ENCODE data around the gene MUC12.
"Not testable (repeated sequence)": the region's sequence is repeated elsewhere in the genome, so short reads cannot be mapped to it uniquely, and the experiment has no call there.

MUC12 gene

DNA sequence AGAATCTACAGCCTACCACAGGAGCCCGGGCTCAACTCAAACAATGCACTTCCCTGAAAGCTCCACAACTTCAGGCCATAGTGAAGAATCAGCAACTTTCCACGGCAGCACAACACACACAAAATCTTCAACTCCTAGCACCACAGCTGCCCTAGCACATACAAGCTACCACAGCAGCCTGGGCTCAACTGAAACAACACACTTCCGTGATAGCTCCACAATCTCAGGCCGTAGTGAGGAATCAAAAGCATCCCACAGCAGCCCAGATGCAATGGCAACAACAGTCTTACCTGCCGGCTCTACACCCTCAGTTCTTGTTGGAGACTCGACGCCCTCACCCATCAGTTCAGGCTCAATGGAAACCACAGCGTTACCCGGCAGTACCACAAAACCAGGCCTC is 22.3 kb downstream of the MUC12 start:
- no peak for DNase-seq

DNA sequence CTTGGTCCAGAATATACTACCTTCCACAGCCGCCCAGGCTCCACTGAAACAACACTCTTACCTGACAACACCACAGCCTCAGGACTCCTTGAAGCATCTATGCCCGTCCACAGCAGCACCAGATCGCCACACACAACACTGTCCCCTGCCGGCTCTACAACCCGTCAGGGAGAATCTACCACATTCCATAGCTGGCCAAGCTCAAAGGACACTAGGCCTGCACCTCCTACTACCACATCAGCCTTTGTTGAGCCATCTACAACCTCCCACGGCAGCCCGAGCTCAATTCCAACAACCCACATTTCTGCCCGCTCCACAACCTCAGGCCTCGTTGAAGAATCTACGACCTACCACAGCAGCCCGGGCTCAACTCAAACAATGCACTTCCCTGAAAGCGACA is 22.9 kb downstream of the MUC12 start:
- DNase-seq = not testable (repeated sequence)

DNA sequence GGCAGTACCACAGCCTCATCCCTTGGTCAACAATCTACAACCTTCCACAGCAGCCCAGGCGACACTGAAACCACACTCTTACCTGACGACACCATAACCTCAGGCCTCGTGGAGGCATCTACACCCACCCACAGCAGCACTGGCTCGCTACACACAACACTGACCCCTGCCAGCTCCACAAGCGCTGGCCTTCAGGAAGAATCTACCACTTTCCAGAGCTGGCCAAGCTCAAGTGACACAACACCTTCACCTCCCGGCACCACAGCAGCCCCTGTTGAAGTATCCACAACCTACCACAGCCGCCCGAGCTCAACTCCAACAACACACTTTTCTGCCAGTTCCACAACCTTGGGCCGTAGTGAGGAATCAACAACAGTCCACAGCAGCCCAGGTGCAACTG is 25.3 kb downstream of the MUC12 start:
- not testable (repeated sequence) for DNase-seq

DNA sequence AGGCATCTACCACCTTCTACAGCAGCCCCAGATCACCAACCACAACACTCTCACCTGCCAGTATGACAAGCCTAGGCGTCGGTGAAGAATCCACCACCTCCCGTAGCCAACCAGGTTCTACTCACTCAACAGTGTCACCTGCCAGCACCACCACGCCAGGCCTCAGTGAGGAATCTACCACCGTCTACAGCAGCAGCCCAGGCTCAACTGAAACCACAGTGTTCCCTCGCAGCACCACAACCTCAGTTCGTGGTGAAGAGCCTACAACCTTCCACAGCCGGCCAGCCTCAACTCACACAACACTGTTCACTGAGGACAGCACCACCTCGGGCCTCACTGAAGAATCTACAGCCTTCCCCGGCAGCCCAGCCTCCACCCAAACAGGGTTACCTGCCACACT is 29.2 kb downstream of the MUC12 start:
- DNase-seq = not testable (repeated sequence)

DNA sequence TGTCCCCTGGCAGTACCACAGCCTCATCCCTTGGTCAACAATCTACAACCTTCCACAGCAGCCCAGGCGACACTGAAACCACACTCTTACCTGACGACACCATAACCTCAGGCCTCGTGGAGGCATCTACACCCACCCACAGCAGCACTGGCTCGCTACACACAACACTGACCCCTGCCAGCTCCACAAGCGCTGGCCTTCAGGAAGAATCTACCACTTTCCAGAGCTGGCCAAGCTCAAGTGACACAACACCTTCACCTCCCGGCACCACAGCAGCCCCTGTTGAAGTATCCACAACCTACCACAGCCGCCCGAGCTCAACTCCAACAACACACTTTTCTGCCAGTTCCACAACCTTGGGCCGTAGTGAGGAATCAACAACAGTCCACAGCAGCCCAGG is 30.0 kb downstream of the MUC12 start:
- DNase-seq = not testable (repeated sequence)

DNA sequence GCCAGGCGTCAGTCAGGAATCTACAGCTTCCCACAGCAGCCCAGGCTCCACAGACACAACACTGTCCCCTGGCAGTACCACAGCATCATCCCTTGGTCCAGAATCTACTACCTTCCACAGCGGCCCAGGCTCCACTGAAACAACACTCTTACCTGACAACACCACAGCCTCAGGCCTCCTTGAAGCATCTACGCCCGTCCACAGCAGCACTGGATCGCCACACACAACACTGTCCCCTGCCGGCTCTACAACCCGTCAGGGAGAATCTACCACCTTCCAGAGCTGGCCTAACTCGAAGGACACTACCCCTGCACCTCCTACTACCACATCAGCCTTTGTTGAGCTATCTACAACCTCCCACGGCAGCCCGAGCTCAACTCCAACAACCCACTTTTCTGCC is 30.7 kb downstream of the MUC12 start:
- not testable (repeated sequence) for DNase-seq

DNA sequence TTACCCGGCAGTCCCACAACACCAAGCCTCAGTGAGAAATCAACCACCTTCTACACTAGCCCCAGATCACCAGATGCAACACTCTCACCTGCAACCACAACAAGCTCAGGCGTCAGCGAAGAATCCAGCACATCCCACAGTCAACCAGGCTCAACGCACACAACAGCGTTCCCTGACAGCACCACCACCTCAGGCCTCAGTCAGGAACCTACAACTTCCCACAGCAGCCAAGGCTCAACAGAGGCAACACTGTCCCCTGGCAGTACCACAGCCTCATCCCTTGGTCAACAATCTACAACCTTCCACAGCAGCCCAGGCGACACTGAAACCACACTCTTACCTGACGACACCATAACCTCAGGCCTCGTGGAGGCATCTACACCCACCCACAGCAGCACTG is 33.0 kb downstream of the MUC12 start:
- DNase-seq = not testable (repeated sequence)

DNA sequence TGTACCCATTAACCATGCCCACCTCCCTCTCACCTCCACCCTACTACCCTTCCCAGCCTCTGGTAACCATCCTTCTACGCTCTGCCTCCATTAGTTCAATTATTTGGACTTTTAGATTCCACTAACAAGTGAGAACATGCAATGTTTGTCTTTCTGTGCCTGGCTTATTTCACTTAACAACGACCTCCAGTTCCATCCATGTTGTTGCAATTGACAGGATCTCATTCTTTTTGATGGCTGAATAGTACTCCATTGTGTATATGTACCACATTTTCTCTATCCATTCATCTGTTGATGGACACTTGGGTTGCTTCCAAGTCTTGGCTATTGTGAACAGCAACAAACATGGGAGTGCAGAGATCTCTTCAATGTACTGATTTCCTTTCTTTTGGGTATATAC is 38.0 kb downstream of the MUC12 start:
- DNase-seq = not testable (repeated sequence)

DNA sequence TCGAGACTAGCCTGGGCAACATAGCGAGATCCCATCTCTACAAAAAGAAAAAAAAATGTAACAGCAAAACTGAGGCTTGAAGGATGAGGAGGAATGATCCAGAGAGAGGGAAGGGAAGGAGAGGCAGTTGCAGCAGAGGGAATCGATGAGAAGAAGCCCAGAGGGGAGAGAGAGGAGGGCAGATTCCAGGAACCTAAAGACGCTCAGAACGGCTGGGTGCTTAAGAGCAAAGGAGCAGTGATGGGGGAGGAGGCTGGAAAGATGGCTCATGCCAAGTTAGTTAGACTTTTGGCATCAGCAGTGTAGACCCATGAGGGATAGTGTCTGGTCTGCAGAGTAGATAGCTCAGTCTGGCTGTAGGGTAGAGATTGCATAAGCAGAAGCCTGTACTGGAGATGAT is 40.3 kb downstream of the MUC12 start:
- DNase-seq = no peak

DNA sequence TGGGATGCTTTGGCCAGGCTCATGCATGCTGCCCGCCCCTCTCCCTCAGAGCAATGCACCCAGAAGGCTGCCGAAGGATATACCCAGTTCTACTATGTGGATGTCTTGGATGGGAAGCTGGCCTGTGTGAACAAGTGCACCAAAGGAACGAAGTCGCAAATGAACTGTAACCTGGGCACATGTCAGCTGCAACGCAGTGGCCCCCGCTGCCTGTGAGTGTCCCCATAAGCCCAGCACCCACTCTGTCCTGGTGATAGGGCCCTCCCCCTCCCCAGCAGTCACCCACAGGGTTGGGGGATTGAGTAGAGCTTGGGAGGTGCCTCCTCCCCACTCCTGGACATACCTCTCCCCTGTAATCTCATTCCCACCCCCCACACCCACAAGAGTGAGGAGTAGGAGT is 43.6 kb downstream of the MUC12 start:
- no peak for DNase-seq

DNA sequence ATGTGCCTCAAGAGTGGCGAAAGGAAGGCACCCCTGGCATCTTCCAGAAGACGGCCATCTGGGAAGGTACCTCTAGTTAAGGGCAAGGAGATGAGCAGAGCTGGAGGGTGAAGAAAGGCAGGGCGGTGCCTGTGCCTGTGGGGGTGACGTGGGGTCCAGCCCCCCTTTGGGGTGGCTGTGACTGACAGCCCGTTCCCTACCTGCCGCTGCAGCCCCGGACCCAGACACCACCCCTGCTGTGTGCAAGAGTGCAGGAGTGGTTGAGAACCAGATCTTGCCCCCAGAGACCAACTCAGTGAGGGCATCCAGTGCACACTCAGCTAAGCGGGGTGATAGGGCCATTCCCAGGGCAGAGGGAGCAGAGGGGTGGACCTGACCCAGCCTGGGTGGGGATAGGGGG is 46.3 kb downstream of the MUC12 start:
- no peak for DNase-seq

DNA sequence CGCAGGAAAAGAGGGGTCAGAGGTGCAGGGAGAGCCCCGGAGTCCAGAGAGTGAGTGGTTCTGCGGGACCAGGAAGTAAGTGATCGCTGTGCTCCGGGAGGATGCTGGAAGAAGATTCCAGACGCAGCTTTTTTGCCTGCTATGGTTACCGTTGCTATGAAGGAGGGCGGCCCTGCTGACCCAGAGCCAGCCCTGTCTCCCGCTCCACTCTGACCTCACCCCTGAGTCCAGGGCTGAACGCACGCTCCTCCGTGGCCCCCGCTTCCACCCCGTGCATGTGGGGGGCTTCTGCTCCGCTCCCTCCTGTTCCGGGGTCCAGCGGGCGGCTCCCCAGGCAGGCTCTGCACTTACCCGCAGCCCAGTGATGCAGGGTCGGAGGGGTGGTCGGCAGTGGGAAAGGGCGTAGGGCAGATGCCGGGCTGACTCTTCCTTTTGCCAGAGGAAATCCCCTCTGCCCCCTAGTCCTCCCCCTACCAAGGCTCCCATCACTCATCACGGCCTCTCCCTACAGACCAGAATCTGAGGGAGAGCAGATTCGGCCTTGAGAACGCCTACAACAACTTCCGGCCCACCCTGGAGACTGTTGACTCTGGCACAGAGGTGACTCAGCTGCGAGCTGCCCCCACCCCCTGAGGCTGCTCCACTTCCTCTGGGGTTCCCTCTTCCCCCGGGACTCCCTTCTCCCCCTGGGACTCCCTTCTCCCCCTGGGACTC is 47.9 kb downstream of the MUC12 start:
- no peak for DNase-seq

DNA sequence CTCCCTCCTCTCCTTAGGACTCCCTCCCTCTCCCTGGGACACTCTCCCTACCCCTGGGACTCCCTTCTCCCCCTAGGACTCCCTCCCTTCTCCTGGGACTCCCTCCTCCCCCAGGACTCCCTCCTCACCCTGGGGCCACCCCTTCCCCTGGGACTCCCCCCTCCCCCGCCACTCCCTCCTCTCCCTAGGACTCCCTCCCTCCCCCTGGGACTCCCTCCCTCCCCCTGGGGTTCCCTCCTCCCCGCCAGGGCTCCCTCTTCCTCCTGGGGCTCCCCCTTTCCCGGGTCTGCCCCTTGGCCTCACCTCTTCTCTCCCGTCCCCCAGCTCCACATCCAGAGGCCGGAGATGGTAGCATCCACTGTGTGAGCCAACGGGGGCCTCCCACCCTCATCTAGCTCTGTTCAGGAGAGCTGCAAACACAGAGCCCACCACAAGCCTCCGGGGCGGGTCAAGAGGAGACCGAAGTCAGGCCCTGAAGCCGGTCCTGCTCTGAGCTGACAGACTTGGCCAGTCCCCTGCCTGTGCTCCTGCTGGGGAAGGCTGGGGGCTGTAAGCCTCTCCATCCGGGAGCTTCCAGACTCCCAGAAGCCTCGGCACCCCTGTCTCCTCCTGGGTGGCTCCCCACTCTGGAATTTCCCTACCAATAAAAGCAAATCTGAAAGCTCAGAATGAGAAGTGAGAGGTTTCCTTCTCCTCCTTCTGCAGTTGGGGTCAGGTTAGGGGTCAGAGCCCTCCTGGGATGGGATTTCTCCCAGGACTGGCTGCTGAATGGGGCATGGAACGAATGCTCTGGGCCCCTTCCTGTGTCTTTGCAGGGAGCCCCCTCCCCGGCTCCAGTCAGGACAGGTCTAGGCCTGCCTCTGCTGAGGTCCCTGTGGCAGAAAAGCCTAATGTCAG is 49.2 kb downstream of the MUC12 start:
- no peak for DNase-seq

DNA sequence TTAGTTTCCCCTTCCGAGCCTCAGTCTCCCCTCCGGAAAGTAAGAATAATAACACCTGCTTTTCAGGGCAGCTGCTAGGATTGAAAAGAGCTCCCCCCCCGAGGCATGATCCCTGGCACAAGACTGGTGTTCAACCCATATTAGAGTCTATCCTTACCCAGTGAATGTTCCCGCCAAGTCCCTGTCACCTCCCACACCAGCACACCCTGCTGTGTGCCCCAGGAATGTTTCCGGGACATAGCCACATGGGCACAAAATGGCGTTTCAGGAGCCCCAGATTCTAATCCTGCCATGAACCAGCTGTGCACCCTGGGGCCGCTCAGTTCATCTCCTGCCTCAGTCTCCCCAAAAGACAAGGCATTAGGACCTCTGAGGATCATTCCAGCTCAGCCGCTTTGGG is 51.1 kb downstream of the MUC12 start:
- no peak for DNase-seq

DNA sequence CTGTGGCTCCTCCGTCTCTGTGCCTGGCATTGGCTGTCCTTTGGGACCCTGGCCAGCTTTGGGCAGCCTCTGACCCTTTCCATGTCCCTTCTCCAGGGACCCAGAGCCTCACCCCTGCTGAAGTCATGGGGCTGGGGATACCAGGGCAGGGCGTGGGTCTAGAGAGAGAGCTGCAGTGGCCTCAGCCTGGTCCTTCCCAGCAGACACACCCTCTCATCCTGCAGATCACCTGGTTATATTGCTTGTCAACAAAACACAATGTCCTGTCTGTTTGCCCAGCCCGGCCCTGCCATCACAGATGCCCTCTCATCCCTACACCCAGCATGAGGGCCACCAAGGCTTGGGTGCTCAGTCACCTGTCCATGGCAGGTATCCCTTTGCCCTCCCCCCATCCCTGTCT is 52.3 kb downstream of the MUC12 start:
- DNase-seq = no peak

DNA sequence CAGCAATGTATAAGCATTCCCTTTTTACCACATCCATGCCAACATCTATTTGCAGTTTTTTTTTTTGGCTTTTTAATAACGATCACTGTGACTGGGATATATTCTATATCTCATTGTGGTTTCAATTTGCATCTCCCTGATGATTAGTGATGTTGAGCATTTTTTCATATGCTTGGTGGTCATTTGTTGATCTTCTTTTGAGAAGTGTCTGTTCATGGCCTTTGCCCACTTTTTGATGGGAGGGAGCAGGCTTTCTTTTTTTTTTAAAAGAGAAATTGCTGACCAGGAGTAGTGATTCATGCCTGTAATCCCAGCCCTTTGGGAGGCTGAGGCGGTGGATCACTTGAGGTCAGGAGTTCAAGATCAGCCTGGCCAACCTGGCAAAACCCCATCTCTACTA is 54.5 kb downstream of the MUC12 start:
- no peak for DNase-seq

DNA sequence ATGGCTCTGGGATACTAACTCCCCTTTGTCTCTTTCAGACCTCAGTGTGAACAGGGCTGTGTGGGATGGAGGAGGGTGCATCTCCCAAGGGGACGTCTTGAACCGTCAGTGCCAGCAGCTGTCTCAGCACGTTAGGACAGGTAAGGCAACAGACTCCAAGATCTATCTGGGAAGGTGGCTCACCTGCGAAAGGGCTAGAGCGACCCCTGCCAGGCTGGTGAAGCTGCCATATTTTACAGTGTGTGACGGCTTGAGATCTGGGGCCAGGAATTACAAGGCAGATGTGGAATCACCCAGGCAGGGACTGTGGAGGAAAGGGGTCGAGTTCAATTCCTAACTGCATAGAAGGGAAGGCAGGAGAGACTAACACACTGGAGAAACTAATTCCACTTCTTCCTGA is 61.7 kb downstream of the MUC12 start:
- no peak for DNase-seq

DNA sequence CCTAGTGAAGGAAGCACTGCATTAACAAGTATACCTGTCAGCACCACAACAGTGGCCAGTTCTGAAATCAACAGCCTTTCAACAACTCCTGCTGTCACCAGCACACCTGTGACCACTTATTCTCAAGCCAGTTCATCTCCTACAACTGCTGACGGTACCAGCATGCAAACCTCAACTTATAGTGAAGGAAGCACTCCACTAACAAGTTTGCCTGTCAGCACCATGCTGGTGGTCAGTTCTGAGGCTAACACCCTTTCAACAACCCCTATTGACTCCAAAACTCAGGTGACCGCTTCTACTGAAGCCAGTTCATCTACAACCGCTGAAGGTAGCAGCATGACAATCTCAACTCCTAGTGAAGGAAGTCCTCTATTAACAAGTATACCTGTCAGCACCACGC is 66.6 kb downstream of the MUC12 start:
- no peak for DNase-seq

DNA sequence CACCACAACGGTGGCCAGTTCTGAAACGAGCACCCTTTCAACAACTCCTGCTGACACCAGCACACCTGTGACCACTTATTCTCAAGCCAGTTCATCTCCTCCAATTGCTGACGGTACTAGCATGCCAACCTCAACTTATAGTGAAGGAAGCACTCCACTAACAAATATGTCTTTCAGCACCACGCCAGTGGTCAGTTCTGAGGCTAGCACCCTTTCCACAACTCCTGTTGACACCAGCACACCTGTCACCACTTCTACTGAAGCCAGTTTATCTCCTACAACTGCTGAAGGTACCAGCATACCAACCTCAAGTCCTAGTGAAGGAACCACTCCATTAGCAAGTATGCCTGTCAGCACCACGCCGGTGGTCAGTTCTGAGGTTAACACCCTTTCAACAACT is 71.9 kb downstream of the MUC12 start:
- not testable (repeated sequence) for DNase-seq

DNA sequence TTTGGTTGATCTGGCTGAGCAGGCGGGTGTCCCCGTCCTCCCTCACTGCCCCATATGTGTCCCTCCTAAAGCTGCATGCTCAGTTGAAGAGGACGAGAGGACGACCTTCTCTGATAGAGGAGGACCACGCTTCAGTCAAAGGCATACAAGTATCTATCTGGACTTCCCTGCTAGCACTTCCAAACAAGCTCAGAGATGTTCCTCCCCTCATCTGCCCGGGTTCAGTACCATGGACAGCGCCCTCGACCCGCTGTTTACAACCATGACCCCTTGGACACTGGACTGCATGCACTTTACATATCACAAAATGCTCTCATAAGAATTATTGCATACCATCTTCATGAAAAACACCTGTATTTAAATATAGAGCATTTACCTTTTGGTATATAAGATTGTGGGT is 89.0 kb downstream of the MUC12 start:
- DNase-seq = peak; percentile 61

DNA sequence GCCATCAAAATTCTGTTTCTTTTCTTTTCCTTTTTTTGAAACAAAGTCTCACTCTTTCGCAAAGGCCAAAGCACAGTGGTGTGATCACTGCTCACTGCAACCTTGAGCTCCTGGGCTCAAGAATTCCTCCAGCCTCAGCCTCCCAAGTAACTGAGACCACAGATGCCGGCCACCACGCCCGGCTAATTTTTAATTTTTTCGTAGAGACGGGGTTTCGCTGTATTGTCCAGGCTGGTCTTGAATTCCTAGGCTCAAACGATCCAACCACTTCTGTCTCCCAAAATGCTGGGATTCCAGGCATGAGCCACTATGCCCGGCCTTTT is 90.2 kb downstream of the MUC12 start:
- no peak for DNase-seq

DNA sequence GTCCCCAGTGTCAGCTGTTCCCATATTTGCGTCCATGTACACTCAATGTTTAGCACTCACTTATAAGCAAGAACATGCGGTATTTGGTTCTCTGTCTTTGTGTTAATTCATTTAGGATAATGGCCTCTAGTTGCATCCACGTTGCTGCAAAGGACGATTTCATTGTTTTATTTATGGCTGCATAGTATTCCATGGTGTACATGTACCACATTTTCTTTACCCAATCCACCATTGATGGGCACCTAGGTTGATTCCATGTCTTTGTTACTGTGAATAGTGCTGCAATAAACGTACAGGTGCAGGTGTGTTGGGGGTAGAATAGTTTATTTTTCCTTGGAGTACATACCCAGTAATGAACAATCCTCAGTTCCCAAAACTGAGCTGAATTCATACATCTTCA is 91.6 kb downstream of the MUC12 start:
- DNase-seq = no peak

DNA sequence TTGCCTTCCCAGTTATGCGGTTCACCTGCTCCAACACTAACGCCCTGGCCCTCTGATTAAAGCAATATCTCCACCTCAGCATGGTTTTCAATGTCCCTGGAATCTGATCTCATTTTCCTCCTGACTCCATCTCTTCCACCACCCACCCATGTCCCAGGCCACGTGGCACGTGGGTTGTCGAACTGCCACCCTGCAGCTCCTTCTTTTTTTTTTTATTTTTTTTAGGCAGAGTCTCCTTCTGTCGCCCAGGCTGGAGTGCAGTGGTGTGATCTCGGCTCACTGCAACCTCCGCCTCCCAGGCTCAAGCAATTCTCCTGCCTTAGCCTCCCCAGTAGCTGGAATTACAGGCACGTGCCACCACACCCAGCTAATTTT is 94.8 kb downstream of the MUC12 start:
- DNase-seq = not testable (repeated sequence)

DNA sequence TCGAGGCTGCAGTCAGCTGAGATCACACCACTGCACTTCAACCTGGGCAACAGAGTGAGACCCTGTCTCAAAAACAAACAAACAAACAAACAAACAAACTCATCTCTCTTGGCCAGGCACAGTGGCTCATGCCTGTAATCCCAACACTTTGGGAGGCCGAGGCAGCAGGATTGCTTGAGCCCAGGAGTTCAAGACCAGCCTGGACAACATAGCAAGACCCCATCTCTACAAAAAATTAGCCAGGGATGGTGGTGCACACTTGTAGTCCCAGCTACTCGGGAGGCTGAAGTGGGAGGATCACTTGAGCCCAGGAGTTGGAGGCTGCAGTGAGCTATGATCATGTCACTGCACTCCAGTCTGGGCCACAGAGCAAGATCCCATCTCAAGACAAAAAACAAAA is 95.8 kb downstream of the MUC12 start:
- DNase-seq = not testable (repeated sequence)

Measured in midbrain (tissue), 1 donor.